HepG2 (cell line): Measurements from ENCODE around the gene BMPER. TPM values are rescaled to one million over a fixed set of nuclear protein-coding genes. Genes with fewer than 3 reads are reported as not detected.

Source experiments
- ATAC-seq: fragments of 200-7000 bp; cut with Tn5 transposase; 3 replicates; pipeline ENCODE4 v1.9.1; 2020; ENCODE audit warnings: mild to moderate bottlenecking, moderate library complexity
- BruUV-seq: library from RNA; stranded (reverse); fragments of 400-500 nt; replicated peaks from 2 replicates; lab custom pipeline; 2021; lab: Mats Ljungman, UMichigan
- CTCF ChIA-PET: fragments of 300-600 bp; formaldehyde crosslinking; extraction: SDS; loops from one replicate; lab custom pipeline; 2021; ENCODE audit warnings: low total read pairs, inconsistent platforms, low intra/inter-chr PET ratio; lab: Yijun Ruan, JAX
- POLR2A ChIA-PET: fragments of 350-600 bp; sonication (Branson Sonifier 250); formaldehyde crosslinking; loops from one replicate; lab custom pipeline; 2020; ENCODE audit warnings: antibody characterized with exemption, inconsistent platforms; lab: Yijun Ruan, JAX
- DNase-seq: peaks from one replicate; pipeline ENCODE4 v3.0.0-alpha.2; 2015; ENCODE audit warnings: low spot score
- FAIRE-seq: peaks from 3 replicates; lab custom pipeline; 2011; peaks lifted over from hg19 to GRCh38; lab: Jason Lieb, UNC
- H2AFZ ChIP-seq: one replicate; pipeline ENCODE4 v1.6.1; 2011; ENCODE audit warnings: low read length, inconsistent platforms
- H3K27ac ChIP-seq: fragments of 300-600 bp; 3 replicates; pipeline ENCODE4 v1.8.0; 2011; ENCODE audit warnings: mixed run types, mild to moderate bottlenecking, mixed read lengths, low read length, inconsistent platforms; ENCODE audit not compliant: insufficient read depth; ENCODE audit errors: extremely low read length
- H3K27me3 ChIP-seq, 2 experiments: fragments of 200-600 bp in 1 of 2; 2 replicates in 1 of 2; 3 replicates in 1 of 2; pipeline versions ENCODE4 v1.6.0 to v1.8.0; 2011; ENCODE audit warnings: low read length in 2 of 2, mild to moderate bottlenecking in 2 of 2, moderate library complexity in 2 of 2, inconsistent platforms in 1 of 2; ENCODE audit not compliant: insufficient read depth in 2 of 2, control insufficient read depth in 1 of 2
- H3K36me3 ChIP-seq, 2 experiments: fragments of 200-600 bp in 1 of 2; replicated peaks in 1 of 2; 2 replicates in 1 of 2; 3 replicates in 1 of 2; pipeline versions ENCODE4 v1.5.1 to v1.8.0; 2011; ENCODE audit warnings: low read length in 2 of 2, inconsistent platforms in 1 of 2; ENCODE audit not compliant: insufficient read depth in 2 of 2, control insufficient read depth in 1 of 2
- H3K4me1 ChIP-seq: 2 replicates; pipeline ENCODE4 v1.5.1; 2012; ENCODE audit warnings: low read length, inconsistent platforms; ENCODE audit not compliant: insufficient read depth
- H3K4me2 ChIP-seq: 2 replicates; pipeline ENCODE4 v1.6.0; 2011; ENCODE audit warnings: low read depth, low read length, inconsistent platforms
- H3K4me3 ChIP-seq, 3 experiments: fragments of 200-600 bp in 1 of 3; sonication (generic), shearing (Covaris generic) in 1 of 3; replicated peaks in 1 of 3; 2 replicates each; pipeline ENCODE4 v1.5.1; 2011 to 2016; ENCODE audit warnings: low read length in 3 of 3, inconsistent platforms in 2 of 3, low read depth in 2 of 3, mild to moderate bottlenecking in 2 of 3, control low read depth in 1 of 3, mixed read lengths in 1 of 3; ENCODE audit not compliant: insufficient read depth in 1 of 3
- H3K79me2 ChIP-seq: one replicate; pipeline ENCODE4 v1.6.1; 2011; ENCODE audit warnings: low read length, inconsistent platforms; ENCODE audit not compliant: insufficient read depth
- H3K9ac ChIP-seq: 2 replicates; pipeline ENCODE4 v1.6.0; 2011; ENCODE audit warnings: mild to moderate bottlenecking, low read depth, low read length, inconsistent platforms; ENCODE audit not compliant: insufficient read depth
- H3K9me3 ChIP-seq: 2 replicates; pipeline ENCODE4 v1.5.1; 2012; ENCODE audit warnings: mild to moderate bottlenecking, low read length
- H4K20me1 ChIP-seq: 2 replicates; pipeline ENCODE4 v1.6.0; 2011; ENCODE audit warnings: inconsistent platforms, mild to moderate bottlenecking, low read length, moderate library complexity; ENCODE audit not compliant: insufficient read depth
- ARID2 ChIP-seq: sonication (generic); formaldehyde crosslinking; IDR thresholded peaks from 2 replicates; pipeline ENCODE4 v1.8.1; 2022; ENCODE audit warnings: mild to moderate bottlenecking, missing genetic modification reagents, borderline replicate concordance
- BCL6 ChIP-seq: IDR thresholded peaks from 2 replicates; pipeline ENCODE4 v1.6.1; 2016; ENCODE audit warnings: missing genetic modification reagents, missing compliant biosample characterization
- ELF4 ChIP-seq: sonication (generic); formaldehyde crosslinking; IDR thresholded peaks from 2 replicates; pipeline ENCODE4 v1.5.0; 2020; ENCODE audit warnings: missing genetic modification reagents, mild to moderate bottlenecking, moderate library complexity, borderline replicate concordance
- FOSL1 ChIP-seq: sonication (generic); formaldehyde crosslinking; IDR thresholded peaks from 2 replicates; pipeline ENCODE4 v1.9.0; 2021; ENCODE audit warnings: missing genetic modification reagents, borderline replicate concordance
- HDAC2 ChIP-seq: sonication (generic); formaldehyde crosslinking; IDR thresholded peaks from 2 replicates; pipeline ENCODE4 v1.4.0; 2020; ENCODE audit warnings: missing genetic modification reagents
- ISX ChIP-seq: sonication (generic); formaldehyde crosslinking; conservative IDR thresholded peaks from 2 replicates; pipeline ENCODE4 v1.5.0; 2020; ENCODE audit warnings: missing genetic modification reagents
- MXD4 ChIP-seq: IDR thresholded peaks from 2 replicates; pipeline ENCODE4 v1.6.1; 2016; ENCODE audit warnings: mild to moderate bottlenecking, missing biosample characterization, missing genetic modification reagents
- SMC3 ChIP-seq: IDR thresholded peaks from 2 replicates; pipeline ENCODE4 v1.6.1; 2011; ENCODE audit warnings: low read length, improper control_type of control experiment
- ZFAT ChIP-seq: sonication (generic); formaldehyde crosslinking; conservative IDR thresholded peaks from 2 replicates; pipeline ENCODE4 v1.8.1; 2023; ENCODE audit warnings: missing genetic modification reagents, inconsistent platforms
- ZNF235 ChIP-seq: sonication (generic); formaldehyde crosslinking; IDR thresholded peaks from 2 replicates; pipeline ENCODE4 v1.8.1; 2023; ENCODE audit warnings: mild to moderate bottlenecking, missing genetic modification reagents, borderline replicate concordance
- ZNF547 ChIP-seq: sonication (generic); formaldehyde crosslinking; IDR thresholded peaks from 2 replicates; pipeline ENCODE4 v1.5.1; 2020; ENCODE audit warnings: mild to moderate bottlenecking, missing genetic modification reagents
- ZSCAN25 ChIP-seq: sonication (generic); formaldehyde crosslinking; IDR thresholded peaks from 2 replicates; pipeline ENCODE4 v1.8.0; 2022; ENCODE audit warnings: mild to moderate bottlenecking, missing genetic modification reagents
- WGBS: methylation state at CpG from one replicate; pipeline ENCODE4 v1.1.6; 2017; ENCODE audit warnings: low lambda C conversion rate; 5-methylcytosine and 5-hydroxymethylcytosine counted together
- in situ Hi-C: cut with HindIII; loops from 2 replicates; pipeline ENCODE4 v1.10.0; 2017; ENCODE audit warnings: low pct_unique_long_range_greater_than_20kb; ENCODE audit not compliant: extremely low pct_ligation_motif_present
- intact Hi-C: fragments of 100-400 bp; cut with micrococcal nuclease; formaldehyde crosslinking; loops from one replicate; pipeline ENCODE4 v1.10.0; 2022; ENCODE audit not compliant: unreplicated experiment
- polyA plus RNA-seq, 8 experiments: library from polyadenylated mRNA; depleted of rRNA in 3 of 8; stranded (reverse) in 7 of 8; unstranded in 1 of 8; fragments of >200 nt; fragmentation: Illumina TruSeq in 4 of 8; extraction: Trizol in 4 of 8; gene quantifications; 2 replicates each; pipeline versions ENCODE4 v1.2.1 to v1.2.3, GENCODE V29; 2011 to 2016; ENCODE audit warnings: low read depth in 4 of 8, missing spikeins in 1 of 8, mixed read lengths in 1 of 8; ENCODE audit not compliant: insufficient read depth in 1 of 8
- total RNA-seq, 5 experiments: library from RNA; depleted of rRNA; stranded (reverse); fragments of >200 nt; fragmentation: Illumina TruSeq; extraction: Trizol; gene quantifications; 2 replicates each; pipeline ENCODE4 v1.2.3, GENCODE V29; 2016; ENCODE audit warnings: low read depth in 1 of 5
- TF ChIP-seq, protein P1 (sequence below): sonication (generic); formaldehyde crosslinking; IDR thresholded peaks from 2 replicates; pipeline ENCODE4 v1.8.0; 2022; ENCODE audit warnings: low read depth, missing genetic modification reagents
- TF ChIP-seq, protein P2 (sequence below): sonication (generic); formaldehyde crosslinking; conservative IDR thresholded peaks from 2 replicates; pipeline ENCODE4 v1.4.0; 2020; ENCODE audit warnings: missing genetic modification reagents

Gene BMPER
- total and polyA plus RNA-seq, 2 of the 13 experiments (the other 11 are each of a cell fraction or from before 2014, with no cell fraction given), result not detected

DNA sequence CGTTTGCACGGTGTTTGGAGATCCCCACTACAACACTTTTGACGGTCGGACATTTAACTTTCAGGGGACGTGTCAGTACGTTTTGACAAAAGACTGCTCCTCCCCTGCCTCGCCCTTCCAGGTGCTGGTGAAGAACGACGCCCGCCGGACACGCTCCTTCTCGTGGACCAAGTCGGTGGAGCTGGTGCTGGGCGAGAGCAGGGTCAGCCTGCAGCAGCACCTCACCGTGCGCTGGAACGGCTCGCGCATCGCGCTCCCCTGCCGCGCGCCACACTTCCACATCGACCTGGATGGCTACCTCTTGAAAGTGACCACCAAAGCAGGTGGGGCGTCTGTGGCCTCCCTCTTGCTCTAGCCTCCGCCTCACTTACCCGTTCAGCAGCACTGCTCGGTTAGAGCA, 173.5 kb downstream of the BMPER start:
- no peak overlapping the region for H3K27ac ChIP-seq
- no peak overlapping the region for H2AFZ ChIP-seq
- H3K4me1 ChIP-seq, result no peaks in the 10 kb centered on the region
- no peaks in the 10 kb centered on the region for H3K36me3 ChIP-seq
- POLR2A ChIA-PET, result no interaction called here
- no peak for DNase-seq
- H3K4me3 ChIP-seq, result no peak overlapping the region
- no peaks in the 10 kb centered on the region for H3K9me3 ChIP-seq
- no peak overlapping the region for H3K4me2 ChIP-seq
- H4K20me1 ChIP-seq, result no peaks in the 10 kb centered on the region
- no peaks in the 10 kb centered on the region for H3K79me2 ChIP-seq
- TF ChIP-seq ZNF547 (no peak), BCL6 (CRISPR knock-in tag) (no peak), FOSL1 (CRISPR knock-in tag) (no peak), HDAC2 (CRISPR knock-in tag) (no peak), ISX (CRISPR knock-in tag) (no peak), ELF4 (CRISPR knock-in tag) (no peak), ZNF235 (CRISPR knock-in tag) (no peak), ZSCAN25 (CRISPR knock-in tag) (no peak), MXD4 (CRISPR knock-in tag) (no peak), ARID2 (CRISPR knock-in tag) (no peak), SMC3 (no peak), ZFAT (no peak)
- TF ChIP-seq, protein P1, sequence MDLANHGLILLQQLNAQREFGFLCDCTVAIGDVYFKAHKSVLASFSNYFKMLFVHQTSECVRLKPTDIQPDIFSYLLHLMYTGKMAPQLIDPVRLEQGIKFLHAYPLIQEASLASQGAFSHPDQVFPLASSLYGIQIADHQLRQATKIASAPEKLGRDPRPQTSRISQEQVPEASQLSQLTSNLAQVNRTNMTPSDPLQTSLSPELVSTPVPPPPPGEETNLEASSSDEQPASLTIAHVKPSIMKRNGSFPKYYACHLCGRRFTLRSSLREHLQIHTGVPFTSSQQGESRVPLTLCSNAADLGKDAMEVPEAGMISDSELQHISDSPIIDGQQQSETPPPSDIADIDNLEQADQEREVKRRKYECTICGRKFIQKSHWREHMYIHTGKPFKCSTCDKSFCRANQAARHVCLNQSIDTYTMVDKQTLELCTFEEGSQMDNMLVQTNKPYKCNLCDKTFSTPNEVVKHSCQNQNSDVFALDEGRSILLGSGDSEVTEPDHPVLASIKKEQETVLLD (CRISPR knock-in tag), result no peak
- TF ChIP-seq, protein P2, sequence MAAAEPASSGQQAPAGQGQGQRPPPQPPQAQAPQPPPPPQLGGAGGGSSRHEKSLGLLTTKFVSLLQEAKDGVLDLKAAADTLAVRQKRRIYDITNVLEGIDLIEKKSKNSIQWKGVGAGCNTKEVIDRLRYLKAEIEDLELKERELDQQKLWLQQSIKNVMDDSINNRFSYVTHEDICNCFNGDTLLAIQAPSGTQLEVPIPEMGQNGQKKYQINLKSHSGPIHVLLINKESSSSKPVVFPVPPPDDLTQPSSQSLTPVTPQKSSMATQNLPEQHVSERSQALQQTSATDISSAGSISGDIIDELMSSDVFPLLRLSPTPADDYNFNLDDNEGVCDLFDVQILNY (CRISPR knock-in tag), result no peak
- no peak for ATAC-seq
- CTCF ChIA-PET, result no interaction called here
- WGBS, result 64% methylated on average over 11 of the region's 30 CpGs
- intact Hi-C loops, result no loop called here
- H3K27me3 ChIP-seq, result peaks cover 0 to 1% of the 10 kb centered on the region in 2 experiments; a peak in 1 of 5 replicates
- BruUV-seq, result no TSS peak
- in situ Hi-C loops, result no loop called here
- no peak overlapping the region for H3K9ac ChIP-seq
- FAIRE-seq, result no peak
